Measurements from ENCODE around the gene P2RX2.

- TF ChIP-seq GATA3 (IDR thresholded peaks at IDR 0.05; ENCODE audit: low read depth, low read length) (no peak), GATA2 (IDR thresholded peaks at IDR 0.05; ENCODE audit: low read depth, low read length) (no peak)
Measured at GRCh38 chr12:132603240-132604150, 15.1 kb upstream of the P2RX2 start.
